DOHH2 (cell line): ENCODE measurements around the gene OTOP1.
"Not testable (repeated sequence)": the region's sequence is repeated elsewhere in the genome, so short reads cannot be mapped to it uniquely, and the experiment has no call there.

Experiments used
- H3F3A ChIP-seq: fragments of 200-600 bp; sonication (generic), shearing (Covaris generic); 2 replicates; pipeline ENCODE4 v1.6.0; 2016; ENCODE audit warnings: antibody characterized with exemption, mild to moderate bottlenecking; ENCODE audit not compliant: control insufficient read depth, insufficient read depth
- H3K27ac ChIP-seq: fragments of 200-600 bp; sonication (generic); 2 replicates; pipeline ENCODE4 v1.5.1; 2014; ENCODE audit warnings: low read depth, mild to moderate bottlenecking, low read length, moderate library complexity
- H3K27me3 ChIP-seq: fragments of 200-600 bp; sonication (generic); 2 replicates; pipeline ENCODE4 v1.6.1; 2014; ENCODE audit warnings: mild to moderate bottlenecking, low read length, mixed read lengths; ENCODE audit not compliant: control insufficient read depth
- H3K36me3 ChIP-seq: fragments of 200-600 bp; sonication (generic); 2 replicates; pipeline ENCODE4 v1.6.1; 2014; ENCODE audit warnings: mild to moderate bottlenecking, low read length, moderate library complexity, mixed read lengths; ENCODE audit not compliant: control insufficient read depth
- H3K4me1 ChIP-seq: fragments of 200-600 bp; sonication (generic); 2 replicates; pipeline ENCODE4 v1.6.1; 2014; ENCODE audit warnings: mild to moderate bottlenecking, low read length, mixed read lengths; ENCODE audit not compliant: control insufficient read depth
- H3K4me2 ChIP-seq: fragments of 200-600 bp; sonication (generic); 2 replicates; pipeline ENCODE4 v1.6.0; 2014; ENCODE audit warnings: mild to moderate bottlenecking, low read length, moderate library complexity
- H3K4me3 ChIP-seq: fragments of 200-600 bp; sonication (generic); 2 replicates; pipeline ENCODE4 v1.5.1; 2014; ENCODE audit warnings: mild to moderate bottlenecking, low read length, mixed read lengths
- H3K79me2 ChIP-seq: fragments of 200-600 bp; sonication (generic); 2 replicates; pipeline ENCODE4 v1.6.1; 2014; ENCODE audit warnings: mild to moderate bottlenecking, low read length, mixed read lengths; ENCODE audit not compliant: control insufficient read depth
- H3K9me2 ChIP-seq: fragments of 200-600 bp; sonication (generic); replicated peaks from 2 replicates; pipeline ENCODE4 v1.6.1; 2014; ENCODE audit warnings: mild to moderate bottlenecking, low read length, mixed read lengths; ENCODE audit not compliant: control insufficient read depth
- H3K9me3 ChIP-seq: fragments of 200-600 bp; sonication (generic); 2 replicates; pipeline ENCODE4 v1.6.1; 2014; ENCODE audit warnings: antibody characterized with exemption, low read length, mixed read lengths; ENCODE audit not compliant: control insufficient read depth, insufficient read depth
- H4K20me1 ChIP-seq: fragments of 200-600 bp; sonication (generic); 2 replicates; pipeline ENCODE4 v1.6.0; 2014; ENCODE audit warnings: low read depth, mild to moderate bottlenecking, antibody characterized with exemption, low read length, moderate library complexity; ENCODE audit not compliant: control insufficient read depth, insufficient read depth
- EZH2phosphoT487 ChIP-seq: fragments of 200-600 bp; sonication (generic); IDR thresholded peaks from 2 replicates; pipeline ENCODE4 v1.6.1; 2017; ENCODE audit warnings: borderline replicate concordance, mild to moderate bottlenecking, antibody characterized with exemption, low read length, moderate library complexity, mixed read lengths
- TF ChIP-seq, protein P1 (sequence below): fragments of 200-600 bp; sonication (generic); IDR thresholded peaks from one replicate; pipeline ENCODE4 v1.5.1; 2014; ENCODE audit warnings: antibody characterized with exemption, mild to moderate bottlenecking, low read depth, low read length; ENCODE audit not compliant: poor library complexity, severe bottlenecking

Gene OTOP1

DNA sequence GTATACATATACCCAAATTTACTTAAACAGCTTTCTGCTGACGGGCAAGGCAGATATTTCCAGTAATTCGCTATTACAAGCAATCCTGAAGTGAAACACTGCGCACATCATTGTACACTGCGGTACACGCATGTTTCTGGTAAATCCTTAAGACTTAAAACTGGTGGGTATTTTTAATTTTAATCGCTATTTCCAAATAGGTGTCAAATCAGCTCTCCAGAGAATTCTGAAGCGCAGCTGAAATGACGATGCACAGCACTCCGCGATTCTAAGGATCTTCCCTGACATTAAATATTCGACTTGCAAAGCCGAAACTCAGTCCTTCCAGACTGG, 20.9 kb upstream of the OTOP1 start:
- peak overlapping the region; percentile 74 for H3K27ac ChIP-seq

DNA sequence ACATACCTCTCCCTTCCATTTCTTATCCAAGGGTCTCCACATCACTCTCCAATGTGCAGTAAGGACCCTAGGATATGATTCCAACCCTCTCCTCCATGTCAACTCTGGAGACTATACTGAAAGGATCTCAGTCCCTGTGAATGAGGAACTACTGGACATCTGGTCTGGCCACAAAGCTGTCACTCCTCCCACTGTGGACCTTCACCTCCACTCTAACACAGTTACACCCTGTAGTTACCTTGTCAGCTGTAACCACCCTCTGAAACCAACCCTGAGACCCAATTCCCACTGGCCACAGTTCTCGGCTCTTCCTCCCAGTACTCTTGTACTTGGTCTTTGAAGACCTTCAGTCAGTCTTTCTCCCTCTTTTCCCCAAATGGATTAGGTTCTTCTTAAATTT, 18.4 kb upstream of the OTOP1 start:
- no peaks in the 10 kb centered on the region for H3F3A ChIP-seq
- no peaks in the 10 kb centered on the region for H4K20me1 ChIP-seq
- no peak overlapping the region for H3K4me3 ChIP-seq
- no peak for TF ChIP-seq EZH2phosphoT487
- TF ChIP-seq, protein P1, sequence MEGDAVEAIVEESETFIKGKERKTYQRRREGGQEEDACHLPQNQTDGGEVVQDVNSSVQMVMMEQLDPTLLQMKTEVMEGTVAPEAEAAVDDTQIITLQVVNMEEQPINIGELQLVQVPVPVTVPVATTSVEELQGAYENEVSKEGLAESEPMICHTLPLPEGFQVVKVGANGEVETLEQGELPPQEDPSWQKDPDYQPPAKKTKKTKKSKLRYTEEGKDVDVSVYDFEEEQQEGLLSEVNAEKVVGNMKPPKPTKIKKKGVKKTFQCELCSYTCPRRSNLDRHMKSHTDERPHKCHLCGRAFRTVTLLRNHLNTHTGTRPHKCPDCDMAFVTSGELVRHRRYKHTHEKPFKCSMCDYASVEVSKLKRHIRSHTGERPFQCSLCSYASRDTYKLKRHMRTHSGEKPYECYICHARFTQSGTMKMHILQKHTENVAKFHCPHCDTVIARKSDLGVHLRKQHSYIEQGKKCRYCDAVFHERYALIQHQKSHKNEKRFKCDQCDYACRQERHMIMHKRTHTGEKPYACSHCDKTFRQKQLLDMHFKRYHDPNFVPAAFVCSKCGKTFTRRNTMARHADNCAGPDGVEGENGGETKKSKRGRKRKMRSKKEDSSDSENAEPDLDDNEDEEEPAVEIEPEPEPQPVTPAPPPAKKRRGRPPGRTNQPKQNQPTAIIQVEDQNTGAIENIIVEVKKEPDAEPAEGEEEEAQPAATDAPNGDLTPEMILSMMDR, result no peak
- no peaks in the 10 kb centered on the region for H3K27me3 ChIP-seq
- no peak overlapping the region for H3K4me2 ChIP-seq
- H3K36me3 ChIP-seq, result peaks cover 56% of the 10 kb centered on the region
- peaks cover 28% of the 10 kb centered on the region for H3K79me2 ChIP-seq
- H3K4me1 ChIP-seq, result peaks cover 18% of the 10 kb centered on the region
- H3K9me3 ChIP-seq, result no peaks in the 10 kb centered on the region
- no peak overlapping the region for H3K27ac ChIP-seq
- no peaks in the 10 kb centered on the region for H3K9me2 ChIP-seq

More for the DNA sequence above, 20.9 kb upstream of the OTOP1 start:
- Histone ChIP-seq H3K4me1 (peaks cover 18% of the 10 kb centered on the region), H3K9me2 (no peaks in the 10 kb centered on the region), H3K9me3 (no peaks in the 10 kb centered on the region), H3K4me3 (peak overlapping the region; percentile 99), H3K27me3 (no peaks in the 10 kb centered on the region), H3K4me2 (peak overlapping the region; percentile 91), H3K79me2 (peaks cover 28% of the 10 kb centered on the region), H3F3A (no peaks in the 10 kb centered on the region), H4K20me1 (no peaks in the 10 kb centered on the region), H3K36me3 (peaks cover 38% of the 10 kb centered on the region)
- TF ChIP-seq, protein P1, result no peak
- TF ChIP-seq EZH2phosphoT487, result no peak

DNA sequence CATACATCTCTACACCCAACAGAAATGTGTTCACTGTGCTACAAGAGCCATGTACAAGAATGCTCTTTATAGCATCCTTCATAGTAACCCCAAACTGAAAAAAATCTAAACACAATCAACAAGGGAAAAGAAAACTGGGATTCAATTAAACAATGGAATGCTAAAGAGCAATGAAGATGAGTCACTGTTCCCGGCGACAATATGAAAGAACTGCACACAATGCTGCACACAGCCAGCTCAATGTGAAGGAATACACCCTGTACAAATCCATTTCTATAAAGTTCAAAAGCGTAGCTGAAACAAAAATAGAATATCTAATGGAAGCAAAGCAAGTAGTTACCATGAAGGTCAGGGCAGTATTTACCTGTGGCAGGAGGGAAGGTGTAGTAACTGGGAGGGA, 12.8 kb upstream of the OTOP1 start:
- H3K9me2 ChIP-seq, H3K27me3 ChIP-seq, H3K4me1 ChIP-seq, H3K27ac ChIP-seq, H3F3A ChIP-seq, H3K4me2 ChIP-seq, H3K79me2 ChIP-seq, H3K4me3 ChIP-seq, H3K9me3 ChIP-seq, H4K20me1 ChIP-seq: not testable (repeated sequence)
- H3K36me3 ChIP-seq, result peaks cover 55% of the 10 kb centered on the region

DNA sequence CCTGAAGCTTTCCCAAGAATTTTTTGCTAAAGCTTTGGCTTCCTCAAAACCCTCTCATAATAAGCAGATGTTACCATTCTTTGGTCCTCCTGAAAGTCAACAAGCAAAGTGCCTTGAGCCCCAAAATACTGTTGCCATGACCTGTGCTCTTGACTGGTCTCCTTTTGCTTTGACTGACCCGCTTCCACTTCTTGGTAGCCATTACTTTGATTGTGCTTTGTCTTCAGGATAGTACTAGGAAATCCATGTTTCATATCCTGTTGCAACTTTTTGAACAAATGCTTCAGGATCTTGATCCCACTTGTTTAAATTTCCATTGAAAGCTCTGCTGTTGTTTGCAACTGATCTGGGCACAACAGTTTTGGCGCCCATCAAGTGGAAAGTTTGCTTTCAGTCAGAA, 6.9 kb upstream of the OTOP1 start:
- no peaks in the 10 kb centered on the region for H3K9me2 ChIP-seq

More for the DNA sequence above, 6.9 kb upstream of the OTOP1 start:
- no peaks in the 10 kb centered on the region for H3K79me2 ChIP-seq
- no peaks in the 10 kb centered on the region for H3K4me1 ChIP-seq
- no peaks in the 10 kb centered on the region for H4K20me1 ChIP-seq
- no peak overlapping the region for H3K4me3 ChIP-seq
- H3K36me3 ChIP-seq, result peaks cover 16% of the 10 kb centered on the region
- no peaks in the 10 kb centered on the region for H3K27me3 ChIP-seq
- H3K27ac ChIP-seq, result no peak overlapping the region
- H3K9me3 ChIP-seq, result no peaks in the 10 kb centered on the region
- no peak overlapping the region for H3K4me2 ChIP-seq
- no peaks in the 10 kb centered on the region for H3F3A ChIP-seq
- TF ChIP-seq, protein P1, result no peak
- no peak for TF ChIP-seq EZH2phosphoT487
